ENCODE results near the gene CHRNB1.

CHRNB1 gene

GRCh38 chr17:7440113-7440833, 4.6 kb upstream of the CHRNB1 start (continued):
- TF ChIP-seq HIC1 (tag by site-specific recombination; IDR thresholded peaks at IDR 0.05) (peak; percentile 75), ZBTB8A (tag by site-specific recombination; IDR thresholded peaks at IDR 0.05) (peak; percentile 83), ZBTB17 (tag by site-specific recombination; IDR thresholded peaks at IDR 0.05) (peak; percentile 86), GLIS2 (tag by site-specific recombination; IDR thresholded peaks at IDR 0.05) (peak; percentile 94), ZNF341 (tag by site-specific recombination; IDR thresholded peaks at IDR 0.05; ENCODE audit: low read depth) (no peak), ZNF398 (tag by site-specific recombination; IDR thresholded peaks at IDR 0.05) (peak; percentile 65), ZNF510 (tag by site-specific recombination; IDR thresholded peaks at IDR 0.05; ENCODE audit: insufficient replicate concordance) (no peak), ZBTB11 (tag by site-specific recombination; conservative IDR thresholded peaks at IDR 0.05; ENCODE audit: low read depth) (peak; percentile 35; the same call in 1 of the 2 replicates), YY2 (tag by site-specific recombination; IDR thresholded peaks at IDR 0.05) (no peak), ZNF391 (tag by site-specific recombination; IDR thresholded peaks at IDR 0.05; ENCODE audit: borderline replicate concordance, low read depth) (peak; percentile 42; the same call in 1 of the 2 replicates), ZBTB7A (tag by site-specific recombination; IDR thresholded peaks at IDR 0.05; ENCODE audit: low read depth) (peak; percentile 73; the same call in 1 of the 2 replicates), ZSCAN23 (tag by site-specific recombination; IDR thresholded peaks at IDR 0.05) (0 out of 2 replicates have a peak, but pooled peaks have one; percentile 38), KLF9 (tag by site-specific recombination; IDR thresholded peaks at IDR 0.05; ENCODE audit: low read depth) (peak; percentile 59; the same call in 1 of the 2 replicates), ZBTB21 (tag by site-specific recombination; IDR thresholded peaks at IDR 0.05) (0 out of 2 replicates have a peak, but pooled peaks have one; percentile 21), ZNF560 (tag by site-specific recombination; IDR thresholded peaks at IDR 0.05; ENCODE audit: borderline replicate concordance) (no peak), GLIS1 (tag by site-specific recombination; IDR thresholded peaks at IDR 0.05) (peak; percentile 49; the same call in 1 of the 2 replicates), YY1 (tag by site-specific recombination; IDR thresholded peaks at IDR 0.05) (0 out of 2 replicates have a peak, but pooled peaks have one; percentile 20), ZEB2 (tag by site-specific recombination; IDR thresholded peaks at IDR 0.05) (peak; percentile 81), KLF10 (tag by site-specific recombination; IDR thresholded peaks at IDR 0.05) (no peak; the same call in 1 of the 2 replicates), SP2 (tag by site-specific recombination; IDR thresholded peaks at IDR 0.05) (peak; percentile 64), PATZ1 (tag by site-specific recombination; IDR thresholded peaks at IDR 0.05) (peak; percentile 80), ZBTB48 (tag by site-specific recombination; IDR thresholded peaks at IDR 0.05) (peak; percentile 44), SP7 (tag by site-specific recombination; IDR thresholded peaks at IDR 0.05) (peak; percentile 70; the same call in 1 of the 2 replicates), ZFP37 (tag by site-specific recombination; IDR thresholded peaks at IDR 0.05) (0 out of 2 replicates have a peak, but pooled peaks have one; percentile 61), ZNF26 (tag by site-specific recombination; IDR thresholded peaks at IDR 0.05) (no peak)
